HepG2 (cell line): ENCODE data around the gene RPL35. TPM values are rescaled to one million over a fixed set of nuclear protein-coding genes. Genes with fewer than 3 reads are reported as not detected.

Experiments
- FOXP1 ChIP-seq, 2 experiments: fragments of 450-650 bp in 1 of 2; IDR thresholded peaks; 2 replicates each; pipeline ENCODE4 v1.6.1; 2017 to 2018; ENCODE audit warnings: antibody characterized with exemption in 1 of 2
- PRPF4 ChIP-seq: fragments of 200-400 bp; formaldehyde crosslinking; IDR thresholded peaks from 2 replicates; pipeline ENCODE4 v1.6.1; 2016; ENCODE audit warnings: low read length, low read depth; ENCODE audit not compliant: poor library complexity, severe bottlenecking
- SP140L ChIP-seq: sonication (generic); formaldehyde crosslinking; IDR thresholded peaks from 2 replicates; pipeline ENCODE4 v1.4.0; 2020; ENCODE audit warnings: missing genetic modification reagents, borderline replicate concordance
- ZNF326 ChIP-seq: sonication (generic); formaldehyde crosslinking; IDR thresholded peaks from 2 replicates; pipeline ENCODE4 v1.4.0; 2020; ENCODE audit warnings: missing genetic modification reagents, borderline replicate concordance
- ZNF839 ChIP-seq: sonication (generic); formaldehyde crosslinking; IDR thresholded peaks from 2 replicates; pipeline ENCODE4 v1.4.0; 2020; ENCODE audit warnings: missing genetic modification reagents, mild to moderate bottlenecking, borderline replicate concordance
- polyA plus RNA-seq, 8 experiments: library from polyadenylated mRNA; depleted of rRNA in 3 of 8; stranded (reverse) in 7 of 8; unstranded in 1 of 8; fragments of >200 nt; fragmentation: Illumina TruSeq in 4 of 8; extraction: Trizol in 4 of 8; gene quantifications; 2 replicates each; pipeline versions ENCODE4 v1.2.1 to v1.2.3, GENCODE V29; 2011 to 2016; ENCODE audit warnings: low read depth in 4 of 8, missing spikeins in 1 of 8, mixed read lengths in 1 of 8; ENCODE audit not compliant: insufficient read depth in 1 of 8
- total RNA-seq, 5 experiments: library from RNA; depleted of rRNA; stranded (reverse); fragments of >200 nt; fragmentation: Illumina TruSeq; extraction: Trizol; gene quantifications; 2 replicates each; pipeline ENCODE4 v1.2.3, GENCODE V29; 2016; ENCODE audit warnings: low read depth in 1 of 5
- TF ChIP-seq, protein P1 (sequence below): sonication (generic); formaldehyde crosslinking; IDR thresholded peaks from 2 replicates; pipeline ENCODE4 v1.4.0; 2020; ENCODE audit warnings: mild to moderate bottlenecking, missing genetic modification reagents
- TF ChIP-seq, protein P2 (sequence below): sonication (generic); formaldehyde crosslinking; IDR thresholded peaks from 2 replicates; pipeline ENCODE4 v1.4.0; 2020; ENCODE audit warnings: missing genetic modification reagents, borderline replicate concordance
- TF ChIP-seq, protein P3 (sequence below): sonication (generic); formaldehyde crosslinking; IDR thresholded peaks from 2 replicates; pipeline ENCODE4 v1.5.1; 2020; ENCODE audit warnings: mild to moderate bottlenecking, missing genetic modification reagents, moderate library complexity
- TF ChIP-seq, protein P4 (sequence below): fragments of 450-650 bp; IDR thresholded peaks from 2 replicates; pipeline ENCODE4 v1.6.1; 2017; ENCODE audit warnings: mild to moderate bottlenecking

The RPL35 gene
- total and polyA plus RNA-seq, 2 of the 13 experiments (the other 11 are each of a cell fraction or from before 2014, with no cell fraction given): 2,153 to 2,935 TPM

DNA sequence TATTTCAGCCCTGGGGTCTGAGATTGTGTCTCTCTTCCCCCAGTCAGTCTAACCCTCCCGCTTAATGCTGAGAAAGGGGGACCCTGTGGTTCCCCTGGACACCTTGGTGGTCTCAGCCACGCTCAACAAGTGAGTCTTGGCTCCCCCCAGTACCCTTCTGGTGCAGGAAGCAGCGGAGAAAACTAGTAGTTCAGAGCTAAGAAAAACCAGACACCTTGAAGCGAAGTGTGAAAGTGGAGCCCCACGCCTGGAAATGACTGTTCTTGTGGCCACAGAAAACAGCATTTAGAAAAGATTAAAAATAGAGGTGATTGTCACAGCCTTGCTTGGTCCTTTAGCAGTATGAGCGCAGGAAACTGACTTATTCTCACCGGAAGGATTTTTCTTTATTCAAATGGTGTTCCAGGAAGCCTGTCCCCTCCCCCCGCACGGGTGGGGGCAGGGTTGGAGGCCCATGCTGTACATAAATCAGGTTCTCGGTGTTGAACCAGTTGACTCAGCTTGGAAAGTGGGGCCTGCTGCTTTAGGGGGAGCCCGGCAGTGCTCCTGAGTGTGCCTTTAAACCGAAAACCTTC is 8.3 kb upstream of the RPL35 start (continued):
- no peak for TF ChIP-seq ZNF839 (CRISPR knock-in tag)
- TF ChIP-seq, protein P1, sequence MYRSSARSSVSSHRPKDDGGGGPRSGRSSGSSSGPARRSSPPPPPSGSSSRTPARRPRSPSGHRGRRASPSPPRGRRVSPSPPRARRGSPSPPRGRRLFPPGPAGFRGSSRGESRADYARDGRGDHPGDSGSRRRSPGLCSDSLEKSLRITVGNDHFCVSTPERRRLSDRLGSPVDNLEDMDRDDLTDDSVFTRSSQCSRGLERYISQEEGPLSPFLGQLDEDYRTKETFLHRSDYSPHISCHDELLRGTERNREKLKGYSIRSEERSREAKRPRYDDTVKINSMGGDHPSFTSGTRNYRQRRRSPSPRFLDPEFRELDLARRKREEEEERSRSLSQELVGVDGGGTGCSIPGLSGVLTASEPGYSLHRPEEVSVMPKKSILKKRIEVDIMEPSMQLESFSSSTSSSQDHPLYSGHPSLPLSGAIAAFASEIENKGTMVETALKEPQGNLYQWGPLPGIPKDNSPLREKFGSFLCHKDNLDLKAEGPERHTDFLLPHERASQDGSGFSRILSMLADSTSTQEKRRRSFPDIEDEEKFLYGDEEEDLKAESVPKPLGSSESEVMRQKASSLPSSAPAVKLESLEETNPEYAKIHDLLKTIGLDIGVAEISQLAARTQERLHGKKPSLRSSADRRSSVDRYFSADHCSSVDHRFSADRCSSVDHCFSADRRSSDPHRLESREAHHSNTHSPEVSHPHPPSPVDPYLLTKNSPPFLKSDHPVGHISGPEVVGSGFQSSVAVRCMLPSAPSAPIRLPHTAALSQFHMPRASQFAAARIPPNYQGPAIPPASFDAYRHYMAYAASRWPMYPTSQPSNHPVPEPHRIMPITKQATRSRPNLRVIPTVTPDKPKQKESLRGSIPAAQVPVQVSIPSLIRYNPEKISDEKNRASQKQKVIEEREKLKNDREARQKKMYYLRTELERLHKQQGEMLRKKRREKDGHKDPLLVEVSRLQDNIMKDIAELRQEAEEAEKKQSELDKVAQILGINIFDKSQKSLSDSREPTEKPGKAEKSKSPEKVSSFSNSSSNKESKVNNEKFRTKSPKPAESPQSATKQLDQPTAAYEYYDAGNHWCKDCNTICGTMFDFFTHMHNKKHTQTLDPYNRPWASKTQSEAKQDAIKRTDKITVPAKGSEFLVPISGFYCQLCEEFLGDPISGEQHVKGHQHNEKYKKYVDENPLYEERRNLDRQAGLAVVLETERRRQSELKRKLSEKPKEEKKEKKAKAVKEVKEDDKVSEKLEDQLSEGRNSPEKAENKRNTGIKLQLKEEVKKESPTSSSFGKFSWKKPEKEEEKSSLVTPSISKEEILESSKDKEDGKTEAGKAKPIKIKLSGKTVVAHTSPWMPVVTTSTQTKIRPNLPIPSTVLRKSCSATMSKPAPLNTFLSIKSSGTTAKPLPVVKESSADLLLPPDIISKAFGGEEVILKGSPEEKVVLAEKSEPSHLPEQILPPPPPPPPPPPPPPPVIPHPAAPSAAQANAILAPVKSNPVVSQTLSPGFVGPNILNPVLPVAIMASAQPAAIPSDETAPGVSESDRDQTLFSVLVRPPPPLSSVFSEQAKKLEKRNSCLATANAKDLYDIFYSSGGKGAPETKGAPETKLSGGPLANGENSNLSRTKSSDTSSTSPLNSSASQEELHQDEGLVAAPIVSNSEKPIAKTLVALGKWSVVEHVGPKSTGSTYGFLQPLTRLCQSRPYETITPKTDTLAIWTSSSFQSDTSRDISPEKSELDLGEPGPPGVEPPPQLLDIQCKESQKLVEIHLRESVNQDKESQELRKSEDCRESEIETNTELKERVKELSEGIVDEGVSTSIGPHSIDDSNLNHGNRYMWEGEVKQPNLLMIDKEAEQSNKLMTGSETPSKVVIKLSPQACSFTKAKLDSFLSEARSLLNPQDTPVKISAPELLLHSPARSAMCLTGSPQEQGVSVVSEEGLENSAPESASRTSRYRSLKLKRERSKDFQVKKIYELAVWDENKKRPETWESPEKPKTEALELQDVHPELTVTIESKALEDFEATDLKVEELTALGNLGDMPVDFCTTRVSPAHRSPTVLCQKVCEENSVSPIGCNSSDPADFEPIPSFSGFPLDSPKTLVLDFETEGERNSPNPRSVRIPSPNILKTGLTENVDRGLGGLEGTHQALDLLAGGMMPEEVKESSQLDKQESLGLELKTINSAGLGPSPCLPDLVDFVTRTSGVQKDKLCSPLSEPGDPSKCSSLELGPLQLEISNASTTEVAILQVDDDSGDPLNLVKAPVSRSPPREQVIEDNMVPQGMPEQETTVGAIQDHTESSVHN (CRISPR knock-in tag): no peak
- TF ChIP-seq, protein P2, sequence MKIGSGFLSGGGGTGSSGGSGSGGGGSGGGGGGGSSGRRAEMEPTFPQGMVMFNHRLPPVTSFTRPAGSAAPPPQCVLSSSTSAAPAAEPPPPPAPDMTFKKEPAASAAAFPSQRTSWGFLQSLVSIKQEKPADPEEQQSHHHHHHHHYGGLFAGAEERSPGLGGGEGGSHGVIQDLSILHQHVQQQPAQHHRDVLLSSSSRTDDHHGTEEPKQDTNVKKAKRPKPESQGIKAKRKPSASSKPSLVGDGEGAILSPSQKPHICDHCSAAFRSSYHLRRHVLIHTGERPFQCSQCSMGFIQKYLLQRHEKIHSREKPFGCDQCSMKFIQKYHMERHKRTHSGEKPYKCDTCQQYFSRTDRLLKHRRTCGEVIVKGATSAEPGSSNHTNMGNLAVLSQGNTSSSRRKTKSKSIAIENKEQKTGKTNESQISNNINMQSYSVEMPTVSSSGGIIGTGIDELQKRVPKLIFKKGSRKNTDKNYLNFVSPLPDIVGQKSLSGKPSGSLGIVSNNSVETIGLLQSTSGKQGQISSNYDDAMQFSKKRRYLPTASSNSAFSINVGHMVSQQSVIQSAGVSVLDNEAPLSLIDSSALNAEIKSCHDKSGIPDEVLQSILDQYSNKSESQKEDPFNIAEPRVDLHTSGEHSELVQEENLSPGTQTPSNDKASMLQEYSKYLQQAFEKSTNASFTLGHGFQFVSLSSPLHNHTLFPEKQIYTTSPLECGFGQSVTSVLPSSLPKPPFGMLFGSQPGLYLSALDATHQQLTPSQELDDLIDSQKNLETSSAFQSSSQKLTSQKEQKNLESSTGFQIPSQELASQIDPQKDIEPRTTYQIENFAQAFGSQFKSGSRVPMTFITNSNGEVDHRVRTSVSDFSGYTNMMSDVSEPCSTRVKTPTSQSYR: peak; percentile 98
- TF ChIP-seq, protein P3, sequence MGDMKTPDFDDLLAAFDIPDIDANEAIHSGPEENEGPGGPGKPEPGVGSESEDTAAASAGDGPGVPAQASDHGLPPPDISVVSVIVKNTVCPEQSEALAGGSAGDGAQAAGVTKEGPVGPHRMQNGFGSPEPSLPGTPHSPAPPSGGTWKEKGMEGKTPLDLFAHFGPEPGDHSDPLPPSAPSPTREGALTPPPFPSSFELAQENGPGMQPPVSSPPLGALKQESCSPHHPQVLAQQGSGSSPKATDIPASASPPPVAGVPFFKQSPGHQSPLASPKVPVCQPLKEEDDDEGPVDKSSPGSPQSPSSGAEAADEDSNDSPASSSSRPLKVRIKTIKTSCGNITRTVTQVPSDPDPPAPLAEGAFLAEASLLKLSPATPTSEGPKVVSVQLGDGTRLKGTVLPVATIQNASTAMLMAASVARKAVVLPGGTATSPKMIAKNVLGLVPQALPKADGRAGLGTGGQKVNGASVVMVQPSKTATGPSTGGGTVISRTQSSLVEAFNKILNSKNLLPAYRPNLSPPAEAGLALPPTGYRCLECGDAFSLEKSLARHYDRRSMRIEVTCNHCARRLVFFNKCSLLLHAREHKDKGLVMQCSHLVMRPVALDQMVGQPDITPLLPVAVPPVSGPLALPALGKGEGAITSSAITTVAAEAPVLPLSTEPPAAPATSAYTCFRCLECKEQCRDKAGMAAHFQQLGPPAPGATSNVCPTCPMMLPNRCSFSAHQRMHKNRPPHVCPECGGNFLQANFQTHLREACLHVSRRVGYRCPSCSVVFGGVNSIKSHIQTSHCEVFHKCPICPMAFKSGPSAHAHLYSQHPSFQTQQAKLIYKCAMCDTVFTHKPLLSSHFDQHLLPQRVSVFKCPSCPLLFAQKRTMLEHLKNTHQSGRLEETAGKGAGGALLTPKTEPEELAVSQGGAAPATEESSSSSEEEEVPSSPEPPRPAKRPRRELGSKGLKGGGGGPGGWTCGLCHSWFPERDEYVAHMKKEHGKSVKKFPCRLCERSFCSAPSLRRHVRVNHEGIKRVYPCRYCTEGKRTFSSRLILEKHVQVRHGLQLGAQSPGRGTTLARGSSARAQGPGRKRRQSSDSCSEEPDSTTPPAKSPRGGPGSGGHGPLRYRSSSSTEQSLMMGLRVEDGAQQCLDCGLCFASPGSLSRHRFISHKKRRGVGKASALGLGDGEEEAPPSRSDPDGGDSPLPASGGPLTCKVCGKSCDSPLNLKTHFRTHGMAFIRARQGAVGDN (CRISPR knock-in tag): no peak
- TF ChIP-seq, protein P4, sequence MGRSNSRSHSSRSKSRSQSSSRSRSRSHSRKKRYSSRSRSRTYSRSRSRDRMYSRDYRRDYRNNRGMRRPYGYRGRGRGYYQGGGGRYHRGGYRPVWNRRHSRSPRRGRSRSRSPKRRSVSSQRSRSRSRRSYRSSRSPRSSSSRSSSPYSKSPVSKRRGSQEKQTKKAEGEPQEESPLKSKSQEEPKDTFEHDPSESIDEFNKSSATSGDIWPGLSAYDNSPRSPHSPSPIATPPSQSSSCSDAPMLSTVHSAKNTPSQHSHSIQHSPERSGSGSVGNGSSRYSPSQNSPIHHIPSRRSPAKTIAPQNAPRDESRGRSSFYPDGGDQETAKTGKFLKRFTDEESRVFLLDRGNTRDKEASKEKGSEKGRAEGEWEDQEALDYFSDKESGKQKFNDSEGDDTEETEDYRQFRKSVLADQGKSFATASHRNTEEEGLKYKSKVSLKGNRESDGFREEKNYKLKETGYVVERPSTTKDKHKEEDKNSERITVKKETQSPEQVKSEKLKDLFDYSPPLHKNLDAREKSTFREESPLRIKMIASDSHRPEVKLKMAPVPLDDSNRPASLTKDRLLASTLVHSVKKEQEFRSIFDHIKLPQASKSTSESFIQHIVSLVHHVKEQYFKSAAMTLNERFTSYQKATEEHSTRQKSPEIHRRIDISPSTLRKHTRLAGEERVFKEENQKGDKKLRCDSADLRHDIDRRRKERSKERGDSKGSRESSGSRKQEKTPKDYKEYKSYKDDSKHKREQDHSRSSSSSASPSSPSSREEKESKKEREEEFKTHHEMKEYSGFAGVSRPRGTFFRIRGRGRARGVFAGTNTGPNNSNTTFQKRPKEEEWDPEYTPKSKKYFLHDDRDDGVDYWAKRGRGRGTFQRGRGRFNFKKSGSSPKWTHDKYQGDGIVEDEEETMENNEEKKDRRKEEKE: no peak
- TF ChIP-seq FOXP1 (IDR thresholded peaks at IDR 0.05): no peak
- TF ChIP-seq FOXP1 (CRISPR knock-in tag; IDR thresholded peaks at IDR 0.05): no peak
- TF ChIP-seq SP140L (CRISPR knock-in tag): no peak
- TF ChIP-seq PRPF4: peak; percentile 100
- TF ChIP-seq ZNF326 (CRISPR knock-in tag): no peak
